HL-60 (cell line): ENCODE measurements around the gene LSG1.

Experiments
- GABPA ChIP-seq: IDR thresholded peaks from 2 replicates; pipeline ENCODE4 v1.6.1; 2012; ENCODE audit warnings: low read depth
- POLR2AphosphoS5 ChIP-seq: IDR thresholded peaks from 2 replicates; pipeline ENCODE4 v1.6.1; 2012; ENCODE audit warnings: low read depth
- SPI1 ChIP-seq: IDR thresholded peaks from 2 replicates; pipeline ENCODE4 v1.6.1; 2012; ENCODE audit warnings: low read depth, mild to moderate bottlenecking, borderline replicate concordance
- TF ChIP-seq, protein P1 (sequence below): IDR thresholded peaks from one replicate; pipeline ENCODE4 v1.5.1; 2011; ENCODE audit warnings: low read length, control low read depth, inconsistent platforms; ENCODE audit not compliant: insufficient read depth
- TF ChIP-seq, protein P2 (sequence below): IDR thresholded peaks from 2 replicates; pipeline ENCODE4 v1.6.1; 2012; ENCODE audit warnings: low read depth; ENCODE audit not compliant: insufficient replicate concordance

DNA sequence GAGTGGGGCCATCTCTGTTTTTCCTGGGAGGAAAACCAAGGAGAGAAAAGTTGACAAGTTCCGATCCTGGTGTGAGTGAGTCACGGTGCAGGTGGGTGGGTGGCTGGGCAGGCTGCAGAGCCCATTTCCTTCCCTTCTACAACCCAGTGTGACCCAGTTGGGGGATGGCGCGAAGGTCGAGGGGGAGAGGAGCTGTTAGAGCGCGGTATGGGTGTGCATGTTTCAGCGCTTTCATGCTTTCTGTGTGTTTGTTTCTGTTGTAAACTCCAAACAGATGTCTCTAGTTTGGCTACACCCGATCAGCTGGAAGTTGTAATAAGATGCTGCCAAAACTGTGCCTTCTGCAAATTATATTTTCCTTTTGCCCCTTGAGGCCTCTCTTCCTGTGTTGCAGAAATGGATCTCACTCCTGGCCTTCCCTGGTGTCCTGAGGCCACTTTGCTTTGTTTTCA lies 17.5 kb upstream of the LSG1 start:
- TF ChIP-seq, protein P1, sequence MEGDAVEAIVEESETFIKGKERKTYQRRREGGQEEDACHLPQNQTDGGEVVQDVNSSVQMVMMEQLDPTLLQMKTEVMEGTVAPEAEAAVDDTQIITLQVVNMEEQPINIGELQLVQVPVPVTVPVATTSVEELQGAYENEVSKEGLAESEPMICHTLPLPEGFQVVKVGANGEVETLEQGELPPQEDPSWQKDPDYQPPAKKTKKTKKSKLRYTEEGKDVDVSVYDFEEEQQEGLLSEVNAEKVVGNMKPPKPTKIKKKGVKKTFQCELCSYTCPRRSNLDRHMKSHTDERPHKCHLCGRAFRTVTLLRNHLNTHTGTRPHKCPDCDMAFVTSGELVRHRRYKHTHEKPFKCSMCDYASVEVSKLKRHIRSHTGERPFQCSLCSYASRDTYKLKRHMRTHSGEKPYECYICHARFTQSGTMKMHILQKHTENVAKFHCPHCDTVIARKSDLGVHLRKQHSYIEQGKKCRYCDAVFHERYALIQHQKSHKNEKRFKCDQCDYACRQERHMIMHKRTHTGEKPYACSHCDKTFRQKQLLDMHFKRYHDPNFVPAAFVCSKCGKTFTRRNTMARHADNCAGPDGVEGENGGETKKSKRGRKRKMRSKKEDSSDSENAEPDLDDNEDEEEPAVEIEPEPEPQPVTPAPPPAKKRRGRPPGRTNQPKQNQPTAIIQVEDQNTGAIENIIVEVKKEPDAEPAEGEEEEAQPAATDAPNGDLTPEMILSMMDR: no peak
- TF ChIP-seq POLR2AphosphoS5 (no peak), SPI1 (no peak), GABPA (no peak)
- TF ChIP-seq, protein P2, sequence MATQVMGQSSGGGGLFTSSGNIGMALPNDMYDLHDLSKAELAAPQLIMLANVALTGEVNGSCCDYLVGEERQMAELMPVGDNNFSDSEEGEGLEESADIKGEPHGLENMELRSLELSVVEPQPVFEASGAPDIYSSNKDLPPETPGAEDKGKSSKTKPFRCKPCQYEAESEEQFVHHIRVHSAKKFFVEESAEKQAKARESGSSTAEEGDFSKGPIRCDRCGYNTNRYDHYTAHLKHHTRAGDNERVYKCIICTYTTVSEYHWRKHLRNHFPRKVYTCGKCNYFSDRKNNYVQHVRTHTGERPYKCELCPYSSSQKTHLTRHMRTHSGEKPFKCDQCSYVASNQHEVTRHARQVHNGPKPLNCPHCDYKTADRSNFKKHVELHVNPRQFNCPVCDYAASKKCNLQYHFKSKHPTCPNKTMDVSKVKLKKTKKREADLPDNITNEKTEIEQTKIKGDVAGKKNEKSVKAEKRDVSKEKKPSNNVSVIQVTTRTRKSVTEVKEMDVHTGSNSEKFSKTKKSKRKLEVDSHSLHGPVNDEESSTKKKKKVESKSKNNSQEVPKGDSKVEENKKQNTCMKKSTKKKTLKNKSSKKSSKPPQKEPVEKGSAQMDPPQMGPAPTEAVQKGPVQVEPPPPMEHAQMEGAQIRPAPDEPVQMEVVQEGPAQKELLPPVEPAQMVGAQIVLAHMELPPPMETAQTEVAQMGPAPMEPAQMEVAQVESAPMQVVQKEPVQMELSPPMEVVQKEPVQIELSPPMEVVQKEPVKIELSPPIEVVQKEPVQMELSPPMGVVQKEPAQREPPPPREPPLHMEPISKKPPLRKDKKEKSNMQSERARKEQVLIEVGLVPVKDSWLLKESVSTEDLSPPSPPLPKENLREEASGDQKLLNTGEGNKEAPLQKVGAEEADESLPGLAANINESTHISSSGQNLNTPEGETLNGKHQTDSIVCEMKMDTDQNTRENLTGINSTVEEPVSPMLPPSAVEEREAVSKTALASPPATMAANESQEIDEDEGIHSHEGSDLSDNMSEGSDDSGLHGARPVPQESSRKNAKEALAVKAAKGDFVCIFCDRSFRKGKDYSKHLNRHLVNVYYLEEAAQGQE: no peak
